Dermis microvascular lymphatic vessel endothelial cell (primary cell): ENCODE results near the gene CFAP61. TPM values are rescaled to one million over a fixed set of nuclear protein-coding genes. Genes with fewer than 3 reads are reported as not detected.

ENCODE experiments used
- DNase-seq, 2 donors: peaks; one replicate each; pipeline versions ENCODE4 v3.0.0 to v3.0.0-alpha.2; 2010; ENCODE audit warnings: low read depth in 2 of 2
- total RNA-seq: library from RNA; depleted of rRNA; stranded (reverse); fragments of >200 nt; gene quantifications from 2 replicates; pipeline ENCODE4 v1.2.1, GENCODE V29; 2014

Gene CFAP61
- total RNA-seq, 1 donor from 2014 or later: not detected

- DNase-seq: no peak
These were observed 341.1 kb downstream of the CFAP61 start for GRCh38 chr20:20393207-20394120.

GRCh38 chr20:20395087-20395486 lies 342.8 kb downstream of the CFAP61 start:
- no peak for DNase-seq

GRCh38 chr20:20395903-20396568 lies 343.7 kb downstream of the CFAP61 start:
- no peak for DNase-seq

- DNase-seq: no peak
These were observed 344.5 kb downstream of the CFAP61 start for GRCh38 chr20:20396794-20397193.

GRCh38 chr20:20398123-20398522 lies 345.8 kb downstream of the CFAP61 start:
- no peak for DNase-seq

DNA sequence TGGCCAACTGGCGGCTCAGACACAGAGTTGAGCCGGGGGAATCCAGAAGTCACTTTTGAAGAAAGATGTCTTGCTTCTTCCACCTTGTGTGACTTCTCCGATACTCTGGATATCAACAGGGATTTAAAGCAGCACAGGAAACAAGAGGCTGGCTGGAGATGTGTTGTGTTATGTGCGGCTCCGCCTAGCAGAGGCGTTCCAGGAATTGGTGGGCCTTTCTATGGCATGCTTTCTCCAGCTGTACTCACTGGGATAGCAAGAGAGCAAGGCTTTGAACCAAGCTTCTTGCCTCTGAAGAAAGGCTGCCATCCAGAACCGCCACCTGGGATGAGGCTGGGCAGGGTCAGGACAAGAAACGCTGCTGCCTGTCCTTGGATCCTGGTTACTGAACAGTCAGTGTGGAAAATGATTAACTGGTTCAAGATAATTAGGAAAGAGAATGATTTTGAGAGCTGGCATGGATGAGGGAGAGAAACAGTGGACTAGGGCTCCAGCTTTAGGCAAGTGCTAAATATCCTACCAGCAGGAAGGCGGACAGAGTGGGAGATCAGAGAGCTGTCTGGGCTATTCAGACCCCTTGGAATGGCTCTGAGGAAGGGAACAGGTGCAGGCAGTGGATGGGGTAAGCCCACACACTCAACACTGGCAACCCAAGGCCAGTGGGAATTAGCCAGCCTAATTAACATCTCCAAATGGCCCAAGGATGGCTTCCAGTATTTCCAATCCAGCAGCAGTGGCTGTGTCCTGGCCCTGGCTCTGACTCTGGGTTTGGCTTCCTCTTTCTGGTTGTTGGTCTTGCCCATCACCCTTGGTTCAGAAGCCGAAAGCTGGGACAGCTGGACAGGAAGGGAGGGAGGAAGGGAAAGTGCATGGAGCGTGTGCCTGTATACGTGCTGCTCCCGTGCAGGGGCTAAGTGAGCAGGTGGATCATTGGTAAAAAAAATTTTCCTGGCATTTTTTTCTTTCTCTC lies 347.5 kb downstream of the CFAP61 start:
- DNase-seq: no peak

DNA sequence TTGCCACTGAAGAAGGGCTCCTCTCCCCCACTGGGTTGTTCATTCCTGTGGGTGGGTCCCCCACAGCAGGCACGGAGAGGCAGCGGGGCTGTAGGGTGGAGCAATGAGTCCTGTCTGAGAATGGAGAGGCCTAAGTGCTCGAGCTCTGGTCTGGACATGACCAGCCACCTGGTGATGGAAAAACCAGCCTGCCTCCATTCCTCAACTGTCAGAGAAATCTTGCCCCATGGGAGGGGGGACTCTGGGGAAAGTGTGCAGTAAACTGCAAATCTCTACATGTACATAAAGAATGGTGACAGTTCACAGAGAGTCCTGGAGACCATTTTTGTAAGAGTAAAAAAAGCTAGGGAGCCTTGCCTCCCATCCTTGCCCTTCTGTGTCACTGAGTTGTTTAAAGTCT lies 349.7 kb downstream of the CFAP61 start:
- DNase-seq: no peak

DNA sequence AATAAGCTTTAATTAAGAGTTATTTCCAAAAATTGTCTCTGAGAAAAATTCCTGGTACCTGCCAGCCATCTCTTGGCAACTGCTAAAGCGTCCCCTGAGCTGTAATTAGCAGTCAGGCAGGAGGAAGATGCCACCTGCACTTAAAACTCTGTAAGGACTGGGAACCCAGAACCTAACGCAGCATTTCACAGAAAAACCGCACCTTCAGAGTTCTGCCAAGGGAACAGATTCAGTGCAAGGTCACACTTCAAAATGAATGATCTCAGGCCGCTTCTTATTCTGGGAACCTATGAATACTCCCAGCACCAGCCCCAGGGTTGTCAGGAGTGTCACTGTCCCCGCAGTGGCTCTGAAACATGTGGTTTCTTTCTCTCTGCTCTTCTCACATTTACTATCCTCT lies 352.3 kb downstream of the CFAP61 start:
- no peak for DNase-seq

DNA sequence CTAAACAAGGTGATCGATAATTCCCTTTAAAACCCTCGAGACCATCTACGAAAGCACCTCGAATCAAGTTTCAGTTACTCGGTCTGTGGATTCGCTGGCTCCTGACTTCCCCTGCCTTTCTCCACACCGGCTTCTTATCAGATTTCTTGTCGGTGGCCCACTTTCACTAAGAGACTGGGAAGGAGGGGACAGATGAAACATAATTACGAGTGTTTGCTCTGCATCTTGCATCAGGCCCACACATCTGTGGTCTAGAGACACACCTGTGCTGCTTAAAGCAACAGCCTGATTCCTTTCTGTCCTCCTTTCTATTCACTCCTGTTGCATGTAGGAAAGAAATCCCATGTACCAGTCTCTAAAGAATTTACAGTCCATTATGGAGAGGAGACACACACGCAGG lies 353.3 kb downstream of the CFAP61 start:
- DNase-seq: no peak

DNA sequence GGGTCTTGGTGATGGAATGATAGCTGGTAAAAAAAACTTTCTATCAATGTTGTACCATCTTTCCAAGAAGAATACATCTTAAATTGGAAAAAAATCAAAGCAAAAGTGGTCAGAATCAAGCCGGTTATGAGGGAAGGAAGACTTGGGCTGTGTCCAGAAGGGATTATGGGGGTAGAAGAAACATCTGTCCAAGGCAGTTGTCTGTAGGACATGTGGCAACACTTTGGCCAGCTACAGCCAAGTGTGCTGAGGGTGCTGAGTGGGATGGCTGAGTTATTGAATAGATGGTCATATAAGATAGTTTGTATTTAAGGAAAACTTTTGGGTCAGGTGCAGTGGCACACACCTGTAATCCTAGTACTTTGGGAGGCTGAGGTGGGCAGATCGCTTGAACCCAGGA lies 354.0 kb downstream of the CFAP61 start:
- no peak for DNase-seq

DNA sequence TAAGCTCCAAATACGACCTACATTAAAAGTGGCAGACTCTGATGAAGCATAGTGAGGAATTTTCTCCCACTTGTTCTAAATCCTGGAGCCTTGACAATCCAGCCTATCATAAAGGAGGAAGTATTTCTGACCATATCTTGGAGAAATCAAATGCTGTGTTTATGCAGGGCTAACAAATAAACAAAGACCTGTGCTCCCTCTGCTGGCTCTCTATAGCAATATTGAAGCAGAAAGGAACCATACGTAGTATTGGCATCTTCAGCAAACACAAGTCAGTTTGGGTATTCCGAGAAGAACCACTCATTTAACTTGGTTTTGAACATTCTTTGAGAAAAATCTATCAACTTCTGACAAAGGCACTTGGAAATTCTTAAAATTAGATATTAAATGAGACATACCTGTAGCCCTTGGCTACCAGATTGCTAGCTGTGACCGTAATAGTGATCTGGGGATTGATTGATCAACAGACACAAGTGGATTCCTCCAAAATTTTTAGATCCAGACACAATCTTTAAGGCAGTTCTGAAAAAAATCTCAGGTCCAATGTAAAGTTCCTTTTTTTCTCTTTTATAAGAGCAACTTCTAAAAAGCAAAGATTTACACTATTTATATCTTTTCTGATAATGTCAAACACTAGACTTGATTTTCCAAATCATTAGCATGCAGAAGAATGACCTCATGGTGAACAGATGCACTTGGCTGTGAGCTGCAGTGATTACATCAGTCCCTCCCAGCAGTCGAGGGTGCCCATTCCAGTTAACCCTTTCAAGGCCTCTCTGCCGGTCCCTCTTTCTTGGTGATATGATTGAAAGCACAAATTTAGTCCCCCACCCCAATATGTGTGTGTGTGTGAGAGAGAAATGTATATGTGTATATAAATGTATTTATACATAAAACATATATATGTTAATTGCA lies 355.8 kb downstream of the CFAP61 start:
- DNase-seq: no peak

DNA sequence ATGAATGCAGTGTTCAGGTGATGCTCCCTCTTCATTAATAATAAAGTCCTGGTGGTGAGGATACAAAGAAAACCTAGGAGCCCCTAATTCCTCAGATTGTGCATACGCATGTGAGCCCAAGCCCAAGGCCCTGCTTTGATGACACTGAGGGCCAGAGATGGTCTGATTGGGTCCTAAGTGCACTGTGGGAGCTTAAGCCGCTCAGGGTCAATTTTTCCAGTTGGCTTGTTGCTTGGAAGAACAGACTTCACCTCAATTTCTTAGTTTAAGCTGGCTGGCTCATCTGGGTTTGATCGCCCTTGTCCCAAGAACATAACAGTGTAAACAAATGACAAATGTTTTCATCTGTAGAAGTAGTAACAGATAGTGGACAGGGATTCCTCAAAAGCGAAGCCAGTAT lies 357.0 kb downstream of the CFAP61 start:
- no peak for DNase-seq

Other genes starting within 250 kb of the CFAP61 start
- gene NAA20, start 35.2 kb upstream of the CFAP61 start, total RNA-seq: 38.2 and 46.5 TPM in 2 replicates
- gene CRNKL1, start 66 bp upstream of the CFAP61 start, total RNA-seq: 18.7 and 20.4 TPM in 2 replicates